IMR-90 (cell line): ENCODE data around the gene RAB11FIP4.

Experiments used
- CEBPB ChIP-seq: IDR thresholded peaks from 2 replicates; pipeline ENCODE4 v1.6.1; 2012; ENCODE audit warnings: low read depth, low read length, improper control_type of control experiment
- CTCF ChIP-seq: conservative IDR thresholded peaks from 2 replicates; pipeline ENCODE4 v1.5.1; 2012; ENCODE audit warnings: mild to moderate bottlenecking, low read depth, low read length, improper control_type of control experiment
- MAFK ChIP-seq: IDR thresholded peaks from 2 replicates; pipeline ENCODE4 v1.6.1; 2012; ENCODE audit warnings: low read depth, low read length, improper control_type of control experiment
- NFE2L2 ChIP-seq: fragments of 150-350 bp; IDR thresholded peaks from 2 replicates; pipeline ENCODE4 v1.6.1; 2016; ENCODE audit warnings: low read depth, mild to moderate bottlenecking, low read length
- POLR2A ChIP-seq: IDR thresholded peaks from 2 replicates; pipeline ENCODE4 v1.6.1; 2012; ENCODE audit warnings: mild to moderate bottlenecking, low read depth, low read length
- RAD21 ChIP-seq: IDR thresholded peaks from 2 replicates; pipeline ENCODE4 v1.6.1; 2012; ENCODE audit warnings: low read length, improper control_type of control experiment
- RCOR1 ChIP-seq: IDR thresholded peaks from 2 replicates; pipeline ENCODE4 v1.6.1; 2012; ENCODE audit warnings: mild to moderate bottlenecking, low read length, improper control_type of control experiment; ENCODE audit not compliant: insufficient replicate concordance
- USF2 ChIP-seq: fragments of 150-350 bp; IDR thresholded peaks from 2 replicates; pipeline ENCODE4 v1.6.1; 2017; ENCODE audit warnings: mild to moderate bottlenecking, antibody characterized with exemption, low read length, low read depth

- TF ChIP-seq CTCF = no peak
- no peak for TF ChIP-seq CEBPB
- TF ChIP-seq RAD21 = no peak
- TF ChIP-seq POLR2A = no peak
- TF ChIP-seq USF2 = no peak
- TF ChIP-seq NFE2L2 = no peak
- TF ChIP-seq MAFK = no peak
- TF ChIP-seq RCOR1 = no peak
Observed at GRCh38 chr17:31378638-31379037, 12.8 kb upstream of the RAB11FIP4 start.
